ENCODE results near the gene BUB1B.
"Not testable (repeated sequence)": the region's sequence is repeated elsewhere in the genome, so short reads cannot be mapped to it uniquely, and the experiment has no call there.

BUB1B gene

GRCh38 chr15:40150163-40150925 lies 10.5 kb upstream of the BUB1B start:
- Mint-ChIP-seq H3K4me1 (ENCODE audit: low read depth) (peaks cover 13% of the 10 kb centered on the region), H3K27me3 (peaks cover 2% of the 10 kb centered on the region), H3K27ac (no peak overlapping the region), H3K4me3 (no peak overlapping the region), H3K9me3 (no peaks in the 10 kb centered on the region), H3K36me3 (ENCODE audit: low read depth) (no peaks in the 10 kb centered on the region)
- intact Hi-C loops (cut with micrococcal nuclease), result no loop called here

GRCh38 chr15:40151499-40151898 lies 9.4 kb upstream of the BUB1B start:
- intact Hi-C loops (cut with micrococcal nuclease), result no loop called here
- Mint-ChIP-seq H3K27ac (no peak overlapping the region), H3K4me3 (no peak overlapping the region), H3K36me3 (ENCODE audit: low read depth) (no peaks in the 10 kb centered on the region), H3K4me1 (ENCODE audit: low read depth) (peaks cover 18% of the 10 kb centered on the region), H3K27me3 (peaks cover 2% of the 10 kb centered on the region), H3K9me3 (no peaks in the 10 kb centered on the region)

- Mint-ChIP-seq H3K27ac (no peak overlapping the region), H3K36me3 (ENCODE audit: low read depth) (no peaks in the 10 kb centered on the region), H3K27me3 (peaks cover 2% of the 10 kb centered on the region), H3K9me3 (no peaks in the 10 kb centered on the region), H3K4me3 (no peak overlapping the region), H3K4me1 (ENCODE audit: low read depth) (peaks cover 18% of the 10 kb centered on the region)
- intact Hi-C loops (cut with micrococcal nuclease), result no loop called here
Observed at GRCh38 chr15:40151991-40152390, 8.9 kb upstream of the BUB1B start.

GRCh38 chr15:40154821-40155220 lies 6.0 kb upstream of the BUB1B start:
- intact Hi-C loops (cut with micrococcal nuclease); H3K27me3 Mint-ChIP-seq; H3K9me3 Mint-ChIP-seq; H3K36me3 Mint-ChIP-seq (ENCODE audit: low read depth); H3K4me3 Mint-ChIP-seq; H3K27ac Mint-ChIP-seq: not testable (repeated sequence)
- peaks cover 32% of the 10 kb centered on the region for H3K4me1 Mint-ChIP-seq (ENCODE audit: low read depth)

GRCh38 chr15:40155270-40155910 lies 5.5 kb upstream of the BUB1B start:
- Mint-ChIP-seq H3K27me3 (no peaks in the 10 kb centered on the region), H3K4me3 (no peak overlapping the region), H3K27ac (no peak overlapping the region), H3K9me3 (no peaks in the 10 kb centered on the region), H3K4me1 (ENCODE audit: low read depth) (peaks cover 27% of the 10 kb centered on the region), H3K36me3 (ENCODE audit: low read depth) (no peaks in the 10 kb centered on the region)
- intact Hi-C loops (cut with micrococcal nuclease), result no loop called here

- intact Hi-C loops (cut with micrococcal nuclease), result no loop called here
- Mint-ChIP-seq H3K36me3 (ENCODE audit: low read depth) (no peaks in the 10 kb centered on the region), H3K4me1 (ENCODE audit: low read depth) (peaks cover 23% of the 10 kb centered on the region), H3K4me3 (no peak overlapping the region), H3K27ac (peak overlapping the region; percentile 35), H3K9me3 (no peaks in the 10 kb centered on the region), H3K27me3 (no peaks in the 10 kb centered on the region)
Observed at GRCh38 chr15:40157778-40158447, 3.0 kb upstream of the BUB1B start.

- Mint-ChIP-seq H3K27ac (no peak overlapping the region), H3K4me1 (ENCODE audit: low read depth) (peaks cover 23% of the 10 kb centered on the region), H3K36me3 (ENCODE audit: low read depth) (no peaks in the 10 kb centered on the region), H3K4me3 (no peak overlapping the region), H3K27me3 (no peaks in the 10 kb centered on the region), H3K9me3 (no peaks in the 10 kb centered on the region)
- intact Hi-C loops (cut with micrococcal nuclease), result loop anchor here (5.0 kb wide), 2 partner anchors 53 to 113 kb away; partner anchors contain the start of gene BMF
Observed at GRCh38 chr15:40160021-40160420, 848 bp upstream of the BUB1B start.

GRCh38 chr15:40161693-40162391 lies 973 bp downstream of the BUB1B start:
- H3K27ac Mint-ChIP-seq, result no peak overlapping the region

GRCh38 chr15:40162552-40162951 lies 1.7 kb downstream of the BUB1B start:
- Mint-ChIP-seq H3K9me3 (no peaks in the 10 kb centered on the region), H3K4me3 (no peak overlapping the region), H3K27ac (no peak overlapping the region), H3K36me3 (ENCODE audit: low read depth) (no peaks in the 10 kb centered on the region), H3K27me3 (no peaks in the 10 kb centered on the region), H3K4me1 (ENCODE audit: low read depth) (peaks cover 17% of the 10 kb centered on the region)
- intact Hi-C loops (cut with micrococcal nuclease), result loop anchor here (5.0 kb wide), 2 partner anchors 55 to 115 kb away; partner anchors contain the start of gene BMF

More at GRCh38 chr15:40161693-40162391, 973 bp downstream of the BUB1B start:
- peaks cover 17% of the 10 kb centered on the region for H3K4me1 Mint-ChIP-seq (ENCODE audit: low read depth)
- no peak overlapping the region for H3K4me3 Mint-ChIP-seq
- no peaks in the 10 kb centered on the region for H3K9me3 Mint-ChIP-seq
- intact Hi-C loops (cut with micrococcal nuclease), result loop anchor here (5.0 kb wide), 2 partner anchors 55 to 115 kb away; partner anchors contain the start of gene BMF
- H3K27me3 Mint-ChIP-seq, result no peaks in the 10 kb centered on the region
- no peaks in the 10 kb centered on the region for H3K36me3 Mint-ChIP-seq (ENCODE audit: low read depth)

GRCh38 chr15:40163657-40164416 lies 3.0 kb downstream of the BUB1B start:
- H3K4me1 Mint-ChIP-seq (ENCODE audit: low read depth), result peaks cover 4% of the 10 kb centered on the region
- H3K27me3 Mint-ChIP-seq, result no peaks in the 10 kb centered on the region
- no peaks in the 10 kb centered on the region for H3K9me3 Mint-ChIP-seq
- no peak overlapping the region for H3K4me3 Mint-ChIP-seq
- H3K27ac Mint-ChIP-seq, result no peak overlapping the region
- intact Hi-C loops (cut with micrococcal nuclease), result loop anchor here (5.0 kb wide), 2 partner anchors 57 to 117 kb away; partner anchors contain the start of gene BMF
- no peaks in the 10 kb centered on the region for H3K36me3 Mint-ChIP-seq (ENCODE audit: low read depth)

GRCh38 chr15:40167374-40167773 lies 6.5 kb downstream of the BUB1B start:
- H3K36me3 Mint-ChIP-seq (ENCODE audit: low read depth); H3K27ac Mint-ChIP-seq; H3K4me3 Mint-ChIP-seq; H3K9me3 Mint-ChIP-seq; intact Hi-C loops (cut with micrococcal nuclease); H3K27me3 Mint-ChIP-seq; H3K4me1 Mint-ChIP-seq (ENCODE audit: low read depth): not testable (repeated sequence)

- Mint-ChIP-seq H3K27ac (no peak overlapping the region), H3K4me1 (ENCODE audit: low read depth) (peaks cover 6% of the 10 kb centered on the region), H3K9me3 (no peaks in the 10 kb centered on the region), H3K27me3 (no peaks in the 10 kb centered on the region), H3K4me3 (no peak overlapping the region), H3K36me3 (ENCODE audit: low read depth) (no peaks in the 10 kb centered on the region)
- intact Hi-C loops (cut with micrococcal nuclease), result no loop called here
Observed at GRCh38 chr15:40175160-40175559, 14.3 kb downstream of the BUB1B start.

GRCh38 chr15:40182358-40183029 lies 21.6 kb downstream of the BUB1B start:
- H3K4me3 Mint-ChIP-seq, result no peak overlapping the region
- intact Hi-C loops (cut with micrococcal nuclease), result no loop called here
- peak overlapping the region; percentile 53 for H3K27ac Mint-ChIP-seq
- no peaks in the 10 kb centered on the region for H3K27me3 Mint-ChIP-seq
- H3K36me3 Mint-ChIP-seq (ENCODE audit: low read depth), result no peaks in the 10 kb centered on the region
- no peaks in the 10 kb centered on the region for H3K9me3 Mint-ChIP-seq
- peaks cover 41% of the 10 kb centered on the region for H3K4me1 Mint-ChIP-seq (ENCODE audit: low read depth)
